Keratinocyte (primary cell): Measurements from ENCODE around the gene RNF34. TPM values are rescaled to one million over a fixed set of nuclear protein-coding genes. Genes with fewer than 3 reads are reported as not detected.

Experiments used
- DNase-seq: peaks from one replicate; pipeline ENCODE4 v3.0.0-alpha.2; 2011; ENCODE audit warnings: low read depth, missing footprints, low spot score
- FAIRE-seq: peaks from 2 replicates; lab custom pipeline; 2011; peaks lifted over from hg19 to GRCh38; lab: Jason Lieb, UNC
- H2AFZ ChIP-seq: 2 replicates; pipeline ENCODE4 v1.6.0; 2012; ENCODE audit warnings: low read length, control low read depth, inconsistent platforms; ENCODE audit not compliant: control insufficient read depth
- H3K27ac ChIP-seq: 2 replicates; pipeline ENCODE4 v1.5.1; 2011; ENCODE audit warnings: low read length; ENCODE audit not compliant: control insufficient read depth, insufficient read depth
- H3K27me3 ChIP-seq: 3 replicates; pipeline ENCODE4 v1.6.0; 2011; ENCODE audit warnings: low read length; ENCODE audit not compliant: control insufficient read depth, insufficient read depth; ENCODE audit errors: extremely low read depth
- H3K36me3 ChIP-seq, 2 experiments: 2 replicates in 1 of 2; 3 replicates in 1 of 2; pipeline ENCODE4 v1.5.1; 2011; ENCODE audit warnings: low read length in 2 of 2, mild to moderate bottlenecking in 1 of 2; ENCODE audit not compliant: control insufficient read depth in 2 of 2, insufficient read depth in 2 of 2; ENCODE audit errors: extremely low read depth in 1 of 2
- H3K4me1 ChIP-seq: 3 replicates; pipeline ENCODE4 v1.5.1; 2011; ENCODE audit warnings: low read length; ENCODE audit not compliant: control insufficient read depth, insufficient read depth; ENCODE audit errors: extremely low read depth
- H3K4me2 ChIP-seq: 3 replicates; pipeline ENCODE4 v1.6.0; 2011; ENCODE audit warnings: low read depth, low read length; ENCODE audit not compliant: control insufficient read depth, insufficient read depth; ENCODE audit errors: extremely low read depth
- H3K4me3 ChIP-seq, 3 experiments: fragments of 200-600 bp in 1 of 3; sonication (generic) in 1 of 3; 2 replicates in 2 of 3; 3 replicates in 1 of 3; pipeline ENCODE4 v1.5.1; 2011 to 2016; ENCODE audit warnings: low read length in 3 of 3, mild to moderate bottlenecking in 3 of 3, control low read depth in 2 of 3, inconsistent platforms in 1 of 3, low read depth in 1 of 3, mixed read lengths in 1 of 3, mixed run types in 1 of 3, moderate library complexity in 1 of 3; ENCODE audit not compliant: control insufficient read depth in 2 of 3, insufficient read depth in 2 of 3; ENCODE audit errors: extremely low read depth in 1 of 3
- H3K79me2 ChIP-seq: 2 replicates; pipeline ENCODE4 v1.6.0; 2012; ENCODE audit warnings: low read length; ENCODE audit not compliant: control insufficient read depth, insufficient read depth
- H3K9ac ChIP-seq: 3 replicates; pipeline ENCODE4 v1.6.0; 2011; ENCODE audit warnings: low read length; ENCODE audit not compliant: control insufficient read depth, insufficient read depth; ENCODE audit errors: extremely low read depth
- H3K9me1 ChIP-seq: 3 replicates; pipeline ENCODE4 v1.6.0; 2011; ENCODE audit warnings: low read length; ENCODE audit not compliant: control insufficient read depth, insufficient read depth; ENCODE audit errors: extremely low read depth
- H3K9me3 ChIP-seq: 2 replicates; pipeline ENCODE4 v1.5.1; 2012; ENCODE audit warnings: low read depth, low read length; ENCODE audit not compliant: control insufficient read depth
- H4K20me1 ChIP-seq: 3 replicates; pipeline ENCODE4 v1.6.0; 2011; ENCODE audit warnings: low read length; ENCODE audit not compliant: control insufficient read depth, insufficient read depth; ENCODE audit errors: extremely low read depth
- EZH2 ChIP-seq: IDR thresholded peaks from one replicate; pipeline ENCODE4 v1.6.1; 2012; ENCODE audit warnings: inconsistent platforms, mild to moderate bottlenecking, low read length, moderate library complexity
- dilution Hi-C: fragments of 300-500 bp; cut with MboI; formaldehyde crosslinking; loops from one replicate; pipeline ENCODE4 v1.7.0; 2020; ENCODE audit warnings: low sequenced_read_pairs; ENCODE audit not compliant: extremely low pct_ligation_motif_present
- polyA plus RNA-seq, 5 experiments: library from polyadenylated mRNA; depleted of rRNA in 3 of 5; stranded (reverse) in 3 of 5; stranded (forward) in 1 of 5; unstranded in 1 of 5; fragments of >200 nt; gene quantifications; 1 replicate in 1 of 5; 2 replicates in 3 of 5; 3 replicates in 1 of 5; pipeline versions ENCODE4 v1.2.1 to v1.2.3, GENCODE V29; 2011 to 2012; ENCODE audit warnings: missing spikeins in 2 of 5, low read depth in 1 of 5, low replicate concordance in 1 of 5
- TF ChIP-seq, protein P1 (sequence below), 3 experiments: IDR thresholded peaks in 1 of 3; conservative IDR thresholded peaks in 1 of 3; optimal IDR thresholded peaks in 1 of 3; 2 replicates in 2 of 3; 3 replicates in 1 of 3; pipeline versions ENCODE3 to v1.5.1; 2011; ENCODE audit warnings: low read length in 3 of 3, mild to moderate bottlenecking in 3 of 3, moderate library complexity in 2 of 3, control low read depth in 1 of 3, inconsistent platforms in 1 of 3; ENCODE audit not compliant: insufficient read depth in 2 of 3; ENCODE audit errors: extremely low read depth in 1 of 3

Gene RNF34
- polyA plus RNA-seq, 1 donor (not counting 4 experiments of a cell fraction or from before 2014, with no cell fraction given) = 39.0 TPM

DNA sequence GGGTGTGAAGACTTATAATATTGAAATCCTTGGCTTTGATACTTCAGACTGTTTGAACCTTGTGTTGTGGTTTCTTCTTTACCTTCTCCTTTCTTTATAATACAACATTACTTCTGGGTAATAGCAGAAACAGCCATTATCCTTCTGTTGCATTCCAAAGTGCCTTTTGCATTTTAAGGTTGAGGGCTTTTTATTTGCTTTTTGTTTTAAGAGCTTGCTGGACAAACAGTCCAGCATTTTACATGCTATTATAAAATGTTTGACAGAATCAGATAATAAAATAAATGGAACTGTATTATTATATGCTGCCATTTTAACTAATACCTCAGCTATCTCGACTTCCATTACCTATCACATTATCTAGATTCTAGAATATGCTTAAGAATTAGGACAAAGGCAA is 14.0 kb downstream of the RNF34 start:
- Histone ChIP-seq H3K4me3 (no peak overlapping the region), H4K20me1 (no peaks in the 10 kb centered on the region), H3K9ac (no peak overlapping the region), H3K4me2 (no peak overlapping the region), H3K9me1 (peaks cover 2% of the 10 kb centered on the region), H3K36me3 (peaks cover 18 to 26% of the 10 kb centered on the region in 2 experiments), H3K9me3 (no peaks in the 10 kb centered on the region), H2AFZ (no peak overlapping the region), H3K4me1 (no peaks in the 10 kb centered on the region), H3K79me2 (peaks cover 49% of the 10 kb centered on the region), H3K27me3 (no peaks in the 10 kb centered on the region), H3K27ac (no peak overlapping the region)
- FAIRE-seq (no peak), DNase-seq (no peak)
- dilution Hi-C loops = no loop called here
- TF ChIP-seq, protein P1, sequence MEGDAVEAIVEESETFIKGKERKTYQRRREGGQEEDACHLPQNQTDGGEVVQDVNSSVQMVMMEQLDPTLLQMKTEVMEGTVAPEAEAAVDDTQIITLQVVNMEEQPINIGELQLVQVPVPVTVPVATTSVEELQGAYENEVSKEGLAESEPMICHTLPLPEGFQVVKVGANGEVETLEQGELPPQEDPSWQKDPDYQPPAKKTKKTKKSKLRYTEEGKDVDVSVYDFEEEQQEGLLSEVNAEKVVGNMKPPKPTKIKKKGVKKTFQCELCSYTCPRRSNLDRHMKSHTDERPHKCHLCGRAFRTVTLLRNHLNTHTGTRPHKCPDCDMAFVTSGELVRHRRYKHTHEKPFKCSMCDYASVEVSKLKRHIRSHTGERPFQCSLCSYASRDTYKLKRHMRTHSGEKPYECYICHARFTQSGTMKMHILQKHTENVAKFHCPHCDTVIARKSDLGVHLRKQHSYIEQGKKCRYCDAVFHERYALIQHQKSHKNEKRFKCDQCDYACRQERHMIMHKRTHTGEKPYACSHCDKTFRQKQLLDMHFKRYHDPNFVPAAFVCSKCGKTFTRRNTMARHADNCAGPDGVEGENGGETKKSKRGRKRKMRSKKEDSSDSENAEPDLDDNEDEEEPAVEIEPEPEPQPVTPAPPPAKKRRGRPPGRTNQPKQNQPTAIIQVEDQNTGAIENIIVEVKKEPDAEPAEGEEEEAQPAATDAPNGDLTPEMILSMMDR (optimal IDR thresholded peaks at IDR 0.05 in 1 of 3, IDR thresholded peaks at IDR 0.05 in 1 of 3, conservative IDR thresholded peaks at IDR 0.05 in 1 of 3; ENCODE audit: extremely low read depth in 1 of 3, insufficient read depth in 2 of 3, low read length in 3 of 3) = no peak
- TF ChIP-seq EZH2 = no peak

DNA sequence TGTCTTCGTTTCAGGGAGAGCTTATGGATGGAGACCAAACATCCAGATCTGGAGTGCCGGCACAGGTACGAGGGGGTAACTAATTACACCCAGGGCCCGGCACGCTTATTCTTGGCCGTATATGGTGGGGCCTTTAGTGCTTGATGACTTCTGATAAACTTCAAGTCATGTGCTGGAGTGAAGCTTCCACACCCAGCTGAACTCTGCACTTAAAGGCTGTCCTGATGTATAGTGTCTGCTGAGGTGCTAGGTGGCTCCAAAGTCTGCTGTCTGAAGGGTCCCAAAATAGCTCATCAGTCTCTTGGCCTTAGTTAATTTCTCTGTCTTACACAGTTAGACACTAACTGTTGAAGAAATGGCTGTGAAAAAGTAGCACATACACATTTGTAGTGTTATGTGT is 17.9 kb downstream of the RNF34 start:
- Histone ChIP-seq H3K4me2 (no peak overlapping the region), H3K9me1 (peaks cover 2% of the 10 kb centered on the region), H4K20me1 (no peaks in the 10 kb centered on the region), H3K9ac (no peak overlapping the region), H3K9me3 (no peaks in the 10 kb centered on the region), H3K4me1 (no peaks in the 10 kb centered on the region), H3K27ac (no peak overlapping the region), H3K79me2 (peaks cover 31% of the 10 kb centered on the region), H2AFZ (no peak overlapping the region), H3K36me3 (peaks cover 30 to 59% of the 10 kb centered on the region in 2 experiments), H3K4me3 (no peak overlapping the region), H3K27me3 (no peaks in the 10 kb centered on the region)
- TF ChIP-seq, protein P1 (optimal IDR thresholded peaks at IDR 0.05 in 1 of 3, IDR thresholded peaks at IDR 0.05 in 1 of 3, conservative IDR thresholded peaks at IDR 0.05 in 1 of 3; ENCODE audit: extremely low read depth in 1 of 3, insufficient read depth in 2 of 3, low read length in 3 of 3) = no peak
- TF ChIP-seq EZH2 = no peak
- FAIRE-seq = no peak
- DNase-seq = no peak
- dilution Hi-C loops = no loop called here
